ENCODE results near the gene CDY1B.
"Not testable (repeated sequence)": the region's sequence is repeated elsewhere in the genome, so short reads cannot be mapped to it uniquely, and the experiment has no call there.

CDY1B gene

GRCh38 chrY:24047919-24048318 is at the start of gene CDY1B:
Gene CDY1B, minus strand, starts transcription at chrY:24048019. Its CDS starts 331 bp downstream, at chrY:24047688.
- not testable (repeated sequence) for H2AFZ ChIP-seq (ENCODE audit: low read length); H3K4me3 ChIP-seq (ENCODE audit: low read depth, low read length, poor library complexity, severe bottlenecking)

GRCh38 chrY:24049525-24049924 is 1.7 kb upstream of the CDY1B start:
- not testable (repeated sequence) for H3K4me3 ChIP-seq (ENCODE audit: low read depth, low read length, poor library complexity, severe bottlenecking); H3F3A ChIP-seq (ENCODE audit: insufficient read depth, low read length); H3K4me2 ChIP-seq (ENCODE audit: low read length); H4K20me1 ChIP-seq (ENCODE audit: insufficient read depth, low read length); H3K4me1 ChIP-seq (ENCODE audit: insufficient read depth, low read length, severe bottlenecking); H3K27me3 ChIP-seq (ENCODE audit: insufficient read depth, low read length); H3K27ac ChIP-seq (ENCODE audit: low read depth, low read length, poor library complexity, severe bottlenecking); H3K79me2 ChIP-seq (ENCODE audit: insufficient read depth, low read length); H3K9ac ChIP-seq (ENCODE audit: low read length); H3K9me3 ChIP-seq (ENCODE audit: low read length); H3K36me3 ChIP-seq (ENCODE audit: insufficient read depth, low read length); H2AFZ ChIP-seq (ENCODE audit: low read length); H3K9me2 ChIP-seq (ENCODE audit: low read depth, low read length)

More at GRCh38 chrY:24047919-24048318, at the start of gene CDY1B:
- not testable (repeated sequence) for H3K9me2 ChIP-seq (ENCODE audit: low read depth, low read length); H3K9ac ChIP-seq (ENCODE audit: low read length); H4K20me1 ChIP-seq (ENCODE audit: insufficient read depth, low read length); H3F3A ChIP-seq (ENCODE audit: insufficient read depth, low read length); H3K4me1 ChIP-seq (ENCODE audit: insufficient read depth, low read length, severe bottlenecking); H3K79me2 ChIP-seq (ENCODE audit: insufficient read depth, low read length); H3K4me2 ChIP-seq (ENCODE audit: low read length); H3K27me3 ChIP-seq (ENCODE audit: insufficient read depth, low read length); H3K9me3 ChIP-seq (ENCODE audit: low read length); H3K36me3 ChIP-seq (ENCODE audit: insufficient read depth, low read length); H3K27ac ChIP-seq (ENCODE audit: low read depth, low read length, poor library complexity, severe bottlenecking)

- not testable (repeated sequence) for H3K4me2 ChIP-seq (ENCODE audit: low read length); H4K20me1 ChIP-seq (ENCODE audit: insufficient read depth, low read length); H3K9ac ChIP-seq (ENCODE audit: low read length); H3K27me3 ChIP-seq (ENCODE audit: insufficient read depth, low read length); H3K4me3 ChIP-seq (ENCODE audit: low read depth, low read length, poor library complexity, severe bottlenecking); H2AFZ ChIP-seq (ENCODE audit: low read length); H3K4me1 ChIP-seq (ENCODE audit: insufficient read depth, low read length, severe bottlenecking); H3K9me3 ChIP-seq (ENCODE audit: low read length); H3K36me3 ChIP-seq (ENCODE audit: insufficient read depth, low read length); H3K27ac ChIP-seq (ENCODE audit: low read depth, low read length, poor library complexity, severe bottlenecking); H3K9me2 ChIP-seq (ENCODE audit: low read depth, low read length); H3F3A ChIP-seq (ENCODE audit: insufficient read depth, low read length); H3K79me2 ChIP-seq (ENCODE audit: insufficient read depth, low read length)
Measured at GRCh38 chrY:24043209-24043608, 4.6 kb downstream of the CDY1B start.

- not testable (repeated sequence) for H3K36me3 ChIP-seq (ENCODE audit: insufficient read depth, low read length); H3K4me2 ChIP-seq (ENCODE audit: low read length); H2AFZ ChIP-seq (ENCODE audit: low read length); H3K79me2 ChIP-seq (ENCODE audit: insufficient read depth, low read length); H3K27me3 ChIP-seq (ENCODE audit: insufficient read depth, low read length); H3K9me2 ChIP-seq (ENCODE audit: low read depth, low read length); H3K4me1 ChIP-seq (ENCODE audit: insufficient read depth, low read length, severe bottlenecking); H3K9ac ChIP-seq (ENCODE audit: low read length); H4K20me1 ChIP-seq (ENCODE audit: insufficient read depth, low read length); H3K27ac ChIP-seq (ENCODE audit: low read depth, low read length, poor library complexity, severe bottlenecking); H3F3A ChIP-seq (ENCODE audit: insufficient read depth, low read length); H3K9me3 ChIP-seq (ENCODE audit: low read length); H3K4me3 ChIP-seq (ENCODE audit: low read depth, low read length, poor library complexity, severe bottlenecking)
Measured at GRCh38 chrY:24039008-24039718, 8.7 kb downstream of the CDY1B start.

GRCh38 chrY:24026212-24027103 is 21.4 kb downstream of the CDY1B start:
- H3K27ac ChIP-seq (ENCODE audit: low read depth, low read length, poor library complexity, severe bottlenecking); H3K27me3 ChIP-seq (ENCODE audit: insufficient read depth, low read length); H4K20me1 ChIP-seq (ENCODE audit: insufficient read depth, low read length); H2AFZ ChIP-seq (ENCODE audit: low read length); H3F3A ChIP-seq (ENCODE audit: insufficient read depth, low read length); H3K4me2 ChIP-seq (ENCODE audit: low read length); H3K4me3 ChIP-seq (ENCODE audit: low read depth, low read length, poor library complexity, severe bottlenecking); H3K4me1 ChIP-seq (ENCODE audit: insufficient read depth, low read length, severe bottlenecking); H3K36me3 ChIP-seq (ENCODE audit: insufficient read depth, low read length); H3K9me2 ChIP-seq (ENCODE audit: low read depth, low read length); H3K9ac ChIP-seq (ENCODE audit: low read length); H3K79me2 ChIP-seq (ENCODE audit: insufficient read depth, low read length); H3K9me3 ChIP-seq (ENCODE audit: low read length): not testable (repeated sequence)
